H1 (cell line): ENCODE data around the gene OR2V2. TPM values are rescaled to one million over a fixed set of nuclear protein-coding genes. Genes with fewer than 3 reads are reported as not detected.

Experiments used
- CTCF ChIA-PET: fragments of 300-600 bp; sonication (Branson Sonifier 250); formaldehyde crosslinking; loops from one replicate; lab custom pipeline; 2021; ENCODE audit not compliant: partially characterized antibody; lab: Charles Lee
- POLR2A ChIA-PET: fragments of 300-600 bp; sonication (Branson Sonifier 250); formaldehyde crosslinking; loops from one replicate; lab custom pipeline; 2021; ENCODE audit warnings: inconsistent platforms; ENCODE audit not compliant: partially characterized antibody; lab: Charles Lee
- DNase-seq, 2 experiments: peaks; one replicate each; pipeline versions ENCODE4 v3.0.0 to v3.0.0-alpha.2; 2010 to 2022; ENCODE audit warnings: low spot score in 2 of 2, low read depth in 1 of 2, mixed read lengths in 1 of 2
- FAIRE-seq: peaks from 2 replicates; lab custom pipeline; 2011; peaks lifted over from hg19 to GRCh38; lab: Jason Lieb, UNC
- H2AFZ ChIP-seq: 2 replicates; pipeline ENCODE4 v1.8.1; 2012; ENCODE audit warnings: low read length, inconsistent platforms
- H2AK5ac ChIP-seq: 2 replicates; pipeline ENCODE4 v1.6.1; 2013; ENCODE audit warnings: low read depth, low read length
- H2BK120ac ChIP-seq: replicated peaks from 2 replicates; pipeline ENCODE3; 2013; ENCODE audit warnings: low read depth, low read length, inconsistent platforms
- H2BK12ac ChIP-seq: 2 replicates; pipeline ENCODE4 v1.6.1; 2013; ENCODE audit warnings: low read depth, low read length
- H2BK15ac ChIP-seq: 2 replicates; pipeline ENCODE4 v1.6.1; 2013; ENCODE audit warnings: low read length
- H2BK20ac ChIP-seq: 2 replicates; pipeline ENCODE4 v1.6.1; 2013; ENCODE audit warnings: low read length
- H2BK5ac ChIP-seq: 2 replicates; pipeline ENCODE4 v1.6.1; 2013; ENCODE audit warnings: low read depth, low read length
- H3K14ac ChIP-seq: 2 replicates; pipeline ENCODE4 v1.6.1; 2013; ENCODE audit warnings: inconsistent platforms; ENCODE audit not compliant: insufficient read length
- H3K18ac ChIP-seq: 2 replicates; pipeline ENCODE4 v1.6.1; 2013; ENCODE audit warnings: low read length; ENCODE audit errors: extremely low read depth
- H3K23ac ChIP-seq: 2 replicates; pipeline ENCODE4 v1.6.1; 2013; ENCODE audit warnings: inconsistent platforms; ENCODE audit not compliant: insufficient read length
- H3K23me2 ChIP-seq: 2 replicates; pipeline ENCODE4 v1.6.1; 2013; ENCODE audit warnings: low read depth, low read length
- H3K27ac ChIP-seq: 2 replicates; pipeline ENCODE4 v1.6.1; 2011; ENCODE audit warnings: low read depth, low read length, inconsistent platforms
- H3K27me3 ChIP-seq, 4 experiments: replicated peaks in 1 of 4; 1 replicate in 1 of 4; 2 replicates in 3 of 4; pipeline versions ENCODE4 v1.6.1 to v1.8.1; 2011 to 2013; ENCODE audit warnings: low read length in 3 of 4, mild to moderate bottlenecking in 3 of 4, inconsistent platforms in 2 of 4, mixed read lengths in 2 of 4, moderate library complexity in 1 of 4; ENCODE audit not compliant: control insufficient read depth in 3 of 4, insufficient read depth in 3 of 4; ENCODE audit errors: extremely low read depth in 1 of 4
- H3K36me3 ChIP-seq, 4 experiments: 2 replicates each; pipeline versions ENCODE4 v1.6.1 to v1.8.1; 2011 to 2013; ENCODE audit warnings: mild to moderate bottlenecking in 4 of 4, low read length in 3 of 4, moderate library complexity in 2 of 4, control low read depth in 1 of 4, inconsistent platforms in 1 of 4; ENCODE audit not compliant: insufficient read depth in 4 of 4, control insufficient read depth in 2 of 4
- H3K4ac ChIP-seq: replicated peaks from 2 replicates; pipeline ENCODE3; 2013; ENCODE audit warnings: low read length, low read depth, mixed read lengths, inconsistent platforms; ENCODE audit not compliant: insufficient read length
- H3K4me1 ChIP-seq, 4 experiments: replicated peaks in 1 of 4; 1 replicate in 1 of 4; 2 replicates in 3 of 4; pipeline versions ENCODE4 v1.6.1 to v1.8.1; 2011 to 2013; ENCODE audit warnings: low read length in 3 of 4, inconsistent platforms in 2 of 4, mixed read lengths in 1 of 4; ENCODE audit not compliant: insufficient read depth in 4 of 4, control insufficient read depth in 3 of 4
- H3K4me2 ChIP-seq, 2 experiments: 2 replicates each; pipeline versions ENCODE4 v1.6.1 to v1.8.1; 2011 to 2013; ENCODE audit warnings: low read depth in 2 of 2, low read length in 2 of 2, control low read depth in 1 of 2, inconsistent platforms in 1 of 2, mild to moderate bottlenecking in 1 of 2; ENCODE audit not compliant: insufficient read depth in 1 of 2
- H3K4me3 ChIP-seq, 4 experiments: fragments of 200-600, 300-600 bp in 1 of 4; sonication (generic), shearing (Covaris generic), sonication (Bioruptor Twin) in 1 of 4; 2 replicates each; pipeline versions ENCODE4 v1.5.1 to v1.8.1; 2011 to 2016; ENCODE audit warnings: low read length in 4 of 4, low read depth in 3 of 4, control low read depth in 2 of 4, inconsistent platforms in 2 of 4, mild to moderate bottlenecking in 2 of 4, mixed read lengths in 1 of 4, moderate library complexity in 1 of 4; ENCODE audit not compliant: insufficient read depth in 2 of 4; ENCODE audit errors: extremely low read depth in 1 of 4
- H3K56ac ChIP-seq: replicated peaks from 2 replicates; pipeline ENCODE3; 2013; ENCODE audit warnings: low read depth, mild to moderate bottlenecking, mixed read lengths, low read length, inconsistent platforms; ENCODE audit not compliant: insufficient read length
- H3K79me1 ChIP-seq: 2 replicates; pipeline ENCODE4 v1.6.1; 2013; ENCODE audit warnings: low read depth, low read length, control low read depth
- H3K79me2 ChIP-seq, 2 experiments: 2 replicates each; pipeline versions ENCODE4 v1.6.1 to v1.8.1; 2012 to 2013; ENCODE audit warnings: low read length in 2 of 2, mild to moderate bottlenecking in 2 of 2, inconsistent platforms in 1 of 2; ENCODE audit not compliant: insufficient read depth in 2 of 2, control insufficient read depth in 1 of 2
- H3K9ac ChIP-seq, 4 experiments: replicated peaks in 1 of 4; 1 replicate in 1 of 4; 2 replicates in 3 of 4; pipeline versions ENCODE4 v1.6.1 to v1.8.1; 2011 to 2013; ENCODE audit warnings: low read depth in 3 of 4, low read length in 3 of 4, control low read depth in 2 of 4, mild to moderate bottlenecking in 2 of 4, moderate library complexity in 2 of 4, inconsistent platforms in 1 of 4; ENCODE audit errors: extremely low read depth in 1 of 4
- H3K9me3 ChIP-seq, 2 experiments: 2 replicates each; pipeline versions ENCODE4 v1.6.1 to v1.8.1; 2012 to 2013; ENCODE audit warnings: mild to moderate bottlenecking in 2 of 2, moderate library complexity in 2 of 2, control low read depth in 1 of 2, inconsistent platforms in 1 of 2, low read depth in 1 of 2, low read length in 1 of 2, mixed read lengths in 1 of 2; ENCODE audit not compliant: insufficient read depth in 2 of 2
- H4K20me1 ChIP-seq, 2 experiments: replicated peaks in 1 of 2; 2 replicates each; pipeline versions ENCODE3 to v1.8.1; 2011 to 2013; ENCODE audit warnings: inconsistent platforms in 2 of 2, low read length in 2 of 2, mild to moderate bottlenecking in 1 of 2; ENCODE audit not compliant: insufficient read depth in 2 of 2, control insufficient read depth in 1 of 2
- H4K5ac ChIP-seq: 2 replicates; pipeline ENCODE4 v1.6.1; 2013; ENCODE audit warnings: low read length, low read depth, mixed read lengths, inconsistent platforms; ENCODE audit not compliant: insufficient read length
- H4K8ac ChIP-seq: 2 replicates; pipeline ENCODE4 v1.8.0; 2013; ENCODE audit warnings: mild to moderate bottlenecking, moderate library complexity, low read length, inconsistent platforms; ENCODE audit not compliant: insufficient read depth; ENCODE audit errors: extremely low read depth
- H4K91ac ChIP-seq: replicated peaks from 2 replicates; pipeline ENCODE3; 2013; ENCODE audit warnings: low read length, mixed read lengths, inconsistent platforms; ENCODE audit not compliant: insufficient read length
- WGBS, 2 experiments: shearing (Covaris generic) in 1 of 2; methylation state at CpG; one replicate each; pipeline versions ENCODE4 v1.1.6 to v1.1.7; 2013 to 2015; ENCODE audit warnings: low lambda C conversion rate in 2 of 2, mixed read lengths in 2 of 2, inconsistent platforms in 1 of 2, low coverage in 1 of 2, missing lambda C conversion rate in 1 of 2; ENCODE audit not compliant: insufficient replicate concordance in 2 of 2, insufficient coverage in 1 of 2, insufficient read length in 1 of 2; ENCODE audit errors: extremely low coverage in 1 of 2, missing lambda C conversion rate in 1 of 2; 5-methylcytosine and 5-hydroxymethylcytosine counted together
- polyA plus RNA-seq, 7 experiments: library from polyadenylated mRNA; depleted of rRNA in 3 of 7; stranded (reverse) in 5 of 7; unstranded in 2 of 7; fragments of >200 nt in 5 of 7; fragments of 200-250 nt in 2 of 7; gene quantifications; 1 replicate in 5 of 7; 2 replicates in 1 of 7; 4 replicates in 1 of 7; pipeline versions ENCODE4 v1.2.1 to v1.2.3, GENCODE V29; 2011 to 2013; ENCODE audit warnings: missing spikeins in 2 of 7, mixed read lengths in 2 of 7
- total RNA-seq: library from RNA; stranded (reverse); fragmentation: NEBNext Ultra II Directional; extraction: Animal tissue kit (Norgen Biotek cat#: 25700); gene quantifications from 2 replicates; pipeline ENCODE4 v1.2.1, GENCODE V29; 2021

The OR2V2 gene
- total and polyA plus RNA-seq, 2 of the 8 experiments (the other 6 are each of a cell fraction or from before 2014, with no cell fraction given), result not detected

DNA sequence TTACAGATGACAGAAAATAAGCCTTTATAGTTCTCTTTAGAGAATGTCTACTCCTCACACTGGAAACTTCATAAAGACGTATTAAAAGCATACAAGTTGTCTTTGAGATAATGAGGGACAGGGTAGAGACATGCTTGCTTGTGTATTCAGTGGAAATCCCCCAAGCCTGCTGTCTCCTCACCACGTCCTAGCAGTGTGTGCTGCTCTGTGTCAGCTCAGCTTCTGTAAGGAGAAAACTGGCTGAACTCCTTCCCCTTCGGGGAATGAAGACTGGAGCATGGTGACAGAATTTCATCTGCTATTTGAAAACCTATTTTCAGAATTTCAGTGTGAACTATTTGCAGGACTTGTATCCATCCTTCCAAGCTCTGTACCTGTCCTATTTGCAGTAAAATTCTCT, 9.4 kb downstream of the OR2V2 start:
- ChIA-PET CTCF (interaction anchor here (0.6 to 1.3 kb wide), 4 partner anchors 14 to 296 kb away, joined by 3 to 4 read pairs (median 3); no protein-coding TSS in a partner anchor), POLR2A (interaction anchor here (1.5 kb wide), 1 partner anchor 85 kb away, joined by 3 read pairs; no protein-coding TSS in a partner anchor)
- Histone ChIP-seq H3K23ac (no peak overlapping the region), H4K20me1 (no peaks in the 10 kb centered on the region), H3K79me2 (no peaks in the 10 kb centered on the region), H3K14ac (no peak overlapping the region), H2BK15ac (no peak overlapping the region), H3K9ac (no peak overlapping the region), H3K4me1 (peaks cover 1 to 10% (median 5%) of the 10 kb centered on the region in 4 experiments; a peak in 4 of 7 replicates), H4K91ac (no peak overlapping the region), H3K36me3 (no peaks in the 10 kb centered on the region; a peak in 1 of 8 replicates), H3K4me3 (no peak overlapping the region), H2BK5ac (no peak overlapping the region), H2AK5ac (no peak overlapping the region), H2BK12ac (no peak overlapping the region), H2AFZ (no peak overlapping the region), H3K4ac (no peak overlapping the region), H3K79me1 (no peaks in the 10 kb centered on the region), H3K27me3 (peaks cover 0 to 6% (median 3%) of the 10 kb centered on the region in 4 experiments; a peak in 3 of 7 replicates), H3K18ac (no peak overlapping the region), H4K8ac (no peak overlapping the region), H2BK20ac (no peak overlapping the region), H3K9me3 (no peaks in the 10 kb centered on the region), H3K27ac (no peak overlapping the region), H3K4me2 (no peak overlapping the region), H2BK120ac (no peak overlapping the region), H3K56ac (no peak overlapping the region), H4K5ac (no peak overlapping the region), H3K23me2 (no peaks in the 10 kb centered on the region)
- WGBS, 2 experiments, result 68% methylated on average over 3 of the region's 3 CpGs; no CpG with 5 or more reads in 1 of the 2 experiments
- FAIRE-seq (no peak), DNase-seq (no peak)
